Fibroblast of lung (primary cell): ENCODE results near the gene WDFY2. TPM values are rescaled to one million over a fixed set of nuclear protein-coding genes. Genes with fewer than 3 reads are reported as not detected.

Source experiments
- DNase-seq, 2 donors: peaks; one replicate each; pipeline versions ENCODE4 v3.0.0 to v3.0.0-alpha.2; 2010; ENCODE audit warnings: low read depth in 2 of 2
- H2AFZ ChIP-seq: 2 replicates; pipeline ENCODE4 v1.5.1; 2012; ENCODE audit warnings: low read length, control low read depth, inconsistent platforms
- H3K27ac ChIP-seq: 2 replicates; pipeline ENCODE4 v1.5.1; 2011; ENCODE audit warnings: low read length, control low read depth; ENCODE audit not compliant: insufficient read depth
- H3K27me3 ChIP-seq: 2 replicates; pipeline ENCODE4 v1.5.1; 2011; ENCODE audit warnings: mild to moderate bottlenecking, low read length; ENCODE audit not compliant: control insufficient read depth, insufficient read depth
- H3K36me3 ChIP-seq: 2 replicates; pipeline ENCODE4 v1.5.1; 2011; ENCODE audit warnings: low read length; ENCODE audit not compliant: control insufficient read depth, insufficient read depth
- H3K4me1 ChIP-seq: 2 replicates; pipeline ENCODE4 v1.5.1; 2011; ENCODE audit warnings: low read length; ENCODE audit not compliant: control insufficient read depth, insufficient read depth; ENCODE audit errors: extremely low read depth
- H3K4me2 ChIP-seq: 2 replicates; pipeline ENCODE4 v1.5.1; 2011; ENCODE audit warnings: low read length, control low read depth; ENCODE audit not compliant: insufficient read depth; ENCODE audit errors: extremely low read depth
- H3K4me3 ChIP-seq, 4 experiments: fragments of 200-600 bp in 1 of 4; sonication (generic) in 1 of 4; replicated peaks in 1 of 4; 2 replicates each; pipeline ENCODE4 v1.5.1; 2011 to 2016; ENCODE audit warnings: low read length in 4 of 4, low read depth in 3 of 4, mild to moderate bottlenecking in 3 of 4, control low read depth in 2 of 4, inconsistent platforms in 1 of 4, mixed read lengths in 1 of 4; ENCODE audit not compliant: insufficient read depth in 1 of 4; ENCODE audit errors: control extremely low read depth in 1 of 4
- H3K79me2 ChIP-seq: 2 replicates; pipeline ENCODE4 v1.5.1; 2012; ENCODE audit warnings: mild to moderate bottlenecking, low read length, inconsistent platforms; ENCODE audit not compliant: control insufficient read depth, insufficient read depth
- H3K9ac ChIP-seq: 2 replicates; pipeline ENCODE4 v1.5.1; 2011; ENCODE audit warnings: mild to moderate bottlenecking, low read length, control low read depth; ENCODE audit not compliant: insufficient read depth
- H3K9me3 ChIP-seq: 2 replicates; pipeline ENCODE4 v1.5.1; 2012; ENCODE audit warnings: low read depth, low read length; ENCODE audit not compliant: control insufficient read depth, insufficient read depth
- H4K20me1 ChIP-seq: 2 replicates; pipeline ENCODE4 v1.5.1; 2011; ENCODE audit warnings: low read length; ENCODE audit not compliant: control insufficient read depth, insufficient read depth; ENCODE audit errors: extremely low read depth
- EZH2 ChIP-seq: IDR thresholded peaks from 2 replicates; pipeline ENCODE4 v1.5.1; 2012; ENCODE audit warnings: low read length, control low read depth, mild to moderate bottlenecking; ENCODE audit errors: missing control alignments
- polyA plus RNA-seq, 2 donors: library from polyadenylated mRNA; depleted of rRNA in 1 of 2; stranded (reverse) in 1 of 2; unstranded in 1 of 2; fragments of >200 nt; gene quantifications; 2 replicates each; pipeline ENCODE4 v1.2.1, GENCODE V29; 2011 to 2012; ENCODE audit warnings: missing spikeins in 1 of 2
- total RNA-seq: library from RNA; depleted of rRNA; stranded (reverse); fragments of >200 nt; gene quantifications from 2 replicates; pipeline ENCODE4 v1.2.1, GENCODE V29; 2014
- TF ChIP-seq, protein P1 (sequence below), 2 donors: IDR thresholded peaks in 1 of 2; conservative IDR thresholded peaks in 1 of 2; 1 replicate in 1 of 2; 2 replicates in 1 of 2; pipeline ENCODE4 v1.5.1; 2011 to 2012; ENCODE audit warnings: low read length in 2 of 2, control low read depth in 1 of 2, inconsistent platforms in 1 of 2, low read depth in 1 of 2, mild to moderate bottlenecking in 1 of 2

WDFY2 gene
- total and polyA plus RNA-seq, 2 donors (not counting 1 experiment from before 2014, with no cell fraction given): 4.9 to 9.2 TPM

DNA sequence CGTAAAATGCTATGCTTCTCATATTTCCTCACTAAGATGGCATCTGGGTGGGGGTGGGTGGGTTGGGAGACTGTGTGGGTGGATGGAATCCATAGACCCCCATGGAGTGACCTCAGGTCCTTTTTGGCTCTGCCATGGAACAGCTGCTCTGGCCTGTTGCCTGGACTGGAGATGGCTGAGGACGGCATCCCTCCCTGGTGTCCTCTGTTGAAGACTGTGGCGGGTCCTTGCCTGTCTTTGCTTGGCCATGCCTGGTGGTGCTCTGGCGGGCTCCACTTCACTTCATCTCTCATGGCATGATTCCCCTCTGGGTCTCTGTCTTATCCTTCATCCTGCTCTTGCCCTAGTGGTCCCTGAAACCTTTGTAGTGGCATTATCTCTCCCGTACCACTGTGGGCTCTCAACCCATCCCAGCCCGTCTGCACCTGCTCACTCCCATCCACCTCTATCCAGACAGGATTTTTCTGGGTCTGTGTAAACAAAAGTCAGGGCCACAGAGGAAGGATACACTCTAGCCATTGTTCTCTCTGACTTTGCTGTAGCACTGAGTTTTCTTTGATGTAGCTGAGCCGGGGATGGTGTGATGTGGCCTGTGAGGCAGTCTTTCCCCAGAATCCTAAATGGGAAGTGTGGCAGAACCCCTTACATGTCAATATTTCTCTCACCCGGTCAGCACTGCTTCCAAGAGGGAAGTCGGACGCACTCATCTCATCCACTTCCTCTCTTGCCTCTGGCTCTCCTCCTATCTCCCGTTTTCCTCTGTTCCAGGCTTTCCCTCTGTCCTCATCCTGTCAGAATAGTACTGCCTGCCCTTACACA is 36.1 kb downstream of the WDFY2 start:
- no peak overlapping the region for H3K4me3 ChIP-seq
- H3K9ac ChIP-seq: no peak overlapping the region
- H3K36me3 ChIP-seq: no peaks in the 10 kb centered on the region
- no peaks in the 10 kb centered on the region for H4K20me1 ChIP-seq
- H3K4me2 ChIP-seq: no peak overlapping the region
- TF ChIP-seq, protein P1, sequence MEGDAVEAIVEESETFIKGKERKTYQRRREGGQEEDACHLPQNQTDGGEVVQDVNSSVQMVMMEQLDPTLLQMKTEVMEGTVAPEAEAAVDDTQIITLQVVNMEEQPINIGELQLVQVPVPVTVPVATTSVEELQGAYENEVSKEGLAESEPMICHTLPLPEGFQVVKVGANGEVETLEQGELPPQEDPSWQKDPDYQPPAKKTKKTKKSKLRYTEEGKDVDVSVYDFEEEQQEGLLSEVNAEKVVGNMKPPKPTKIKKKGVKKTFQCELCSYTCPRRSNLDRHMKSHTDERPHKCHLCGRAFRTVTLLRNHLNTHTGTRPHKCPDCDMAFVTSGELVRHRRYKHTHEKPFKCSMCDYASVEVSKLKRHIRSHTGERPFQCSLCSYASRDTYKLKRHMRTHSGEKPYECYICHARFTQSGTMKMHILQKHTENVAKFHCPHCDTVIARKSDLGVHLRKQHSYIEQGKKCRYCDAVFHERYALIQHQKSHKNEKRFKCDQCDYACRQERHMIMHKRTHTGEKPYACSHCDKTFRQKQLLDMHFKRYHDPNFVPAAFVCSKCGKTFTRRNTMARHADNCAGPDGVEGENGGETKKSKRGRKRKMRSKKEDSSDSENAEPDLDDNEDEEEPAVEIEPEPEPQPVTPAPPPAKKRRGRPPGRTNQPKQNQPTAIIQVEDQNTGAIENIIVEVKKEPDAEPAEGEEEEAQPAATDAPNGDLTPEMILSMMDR (conservative IDR thresholded peaks at IDR 0.05 in 1 of 2, IDR thresholded peaks at IDR 0.05 in 1 of 2; ENCODE audit: low read depth in 1 of 2, low read length in 2 of 2): no peak
- no peak for TF ChIP-seq EZH2
- H3K79me2 ChIP-seq: peaks cover 30% of the 10 kb centered on the region
- no peak for DNase-seq
- H3K27me3 ChIP-seq: no peaks in the 10 kb centered on the region
- no peaks in the 10 kb centered on the region for H3K9me3 ChIP-seq
- H3K4me1 ChIP-seq: peaks cover 19% of the 10 kb centered on the region
- H2AFZ ChIP-seq: no peak overlapping the region
- no peak overlapping the region for H3K27ac ChIP-seq

DNA sequence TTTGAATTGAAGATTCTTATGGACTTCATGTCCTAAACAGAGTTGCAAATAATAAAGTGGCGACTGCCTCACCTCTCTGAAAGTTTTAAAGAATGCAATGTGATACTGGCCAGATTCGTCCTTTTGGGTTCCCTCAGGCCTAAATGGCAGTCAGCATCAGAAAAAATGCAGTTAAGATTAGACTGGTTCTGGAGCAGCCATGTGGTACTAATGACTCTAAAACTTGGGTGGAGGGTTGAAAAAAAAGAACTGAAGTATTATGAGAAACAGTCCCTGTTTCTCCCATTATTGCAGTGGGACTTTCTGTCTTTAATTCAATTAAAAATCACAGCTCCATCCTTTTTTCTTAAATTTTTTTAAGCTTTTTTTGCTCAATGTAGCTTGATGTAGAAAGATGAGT is 37.3 kb downstream of the WDFY2 start:
- Histone ChIP-seq H3K36me3 (no peaks in the 10 kb centered on the region), H3K79me2 (peaks cover 23% of the 10 kb centered on the region), H3K4me2 (no peak overlapping the region), H4K20me1 (no peaks in the 10 kb centered on the region), H2AFZ (no peak overlapping the region), H3K4me1 (peaks cover 19% of the 10 kb centered on the region), H3K27ac (no peak overlapping the region), H3K4me3 (no peak overlapping the region), H3K9me3 (no peaks in the 10 kb centered on the region), H3K9ac (no peak overlapping the region), H3K27me3 (no peaks in the 10 kb centered on the region)
- no peak for DNase-seq
- no peak for TF ChIP-seq EZH2
- TF ChIP-seq, protein P1 (conservative IDR thresholded peaks at IDR 0.05 in 1 of 2, IDR thresholded peaks at IDR 0.05 in 1 of 2; ENCODE audit: low read depth in 1 of 2, low read length in 2 of 2): no peak

DNA sequence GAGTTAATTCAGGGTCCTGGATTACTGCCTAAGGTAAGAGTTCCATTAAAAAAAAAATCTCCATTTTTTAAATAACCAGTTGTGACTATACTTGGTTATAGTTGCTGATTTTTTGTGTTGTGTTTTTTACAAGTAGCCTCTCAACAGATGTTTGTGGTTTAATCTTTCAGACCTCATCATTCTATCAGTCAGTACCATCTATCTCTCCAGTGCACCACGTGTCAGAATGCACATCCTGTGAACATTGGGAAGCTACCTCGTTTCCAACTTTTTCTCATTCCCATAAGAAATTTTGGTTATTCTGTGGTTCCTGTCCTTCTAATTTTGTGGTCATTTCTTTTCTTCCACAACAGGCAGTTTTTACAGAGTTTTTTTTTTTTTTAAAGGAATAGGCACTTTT is 39.2 kb downstream of the WDFY2 start:
- no peak overlapping the region for H3K4me2 ChIP-seq
- H3K36me3 ChIP-seq: no peaks in the 10 kb centered on the region
- no peaks in the 10 kb centered on the region for H3K27me3 ChIP-seq
- H4K20me1 ChIP-seq: no peaks in the 10 kb centered on the region
- peaks cover 29% of the 10 kb centered on the region for H3K79me2 ChIP-seq
- H3K9ac ChIP-seq: no peak overlapping the region
- no peak overlapping the region for H3K4me3 ChIP-seq
- TF ChIP-seq, protein P1 (conservative IDR thresholded peaks at IDR 0.05 in 1 of 2, IDR thresholded peaks at IDR 0.05 in 1 of 2; ENCODE audit: low read depth in 1 of 2, low read length in 2 of 2): no peak
- no peak for TF ChIP-seq EZH2
- peaks cover 19% of the 10 kb centered on the region for H3K4me1 ChIP-seq
- no peak overlapping the region for H3K27ac ChIP-seq
- no peaks in the 10 kb centered on the region for H3K9me3 ChIP-seq
- H2AFZ ChIP-seq: no peak overlapping the region
- DNase-seq: peak in 1 of 2 donors; percentile 50
